HG02870 (cell line): ENCODE results near the gene S1PR4.
"Not testable (repeated sequence)": the region's sequence is repeated elsewhere in the genome, so short reads cannot be mapped to it uniquely, and the experiment has no call there.

ENCODE experiments used
- ATAC-seq: cut with Tn5 transposase; IDR thresholded peaks from one replicate; pipeline ENCODE4 v1.9.1; 2021; ENCODE audit warnings: mild to moderate bottlenecking, moderate library complexity; ENCODE audit not compliant: unreplicated experiment

Gene S1PR4

GRCh38 chr19:3210347-3211017 lies 31.9 kb downstream of the S1PR4 start:
- no peak for ATAC-seq

GRCh38 chr19:3211191-3211590 lies 32.6 kb downstream of the S1PR4 start:
- ATAC-seq: no peak

GRCh38 chr19:3213159-3213558 lies 34.6 kb downstream of the S1PR4 start:
- no peak for ATAC-seq

GRCh38 chr19:3216874-3217273 lies 38.3 kb downstream of the S1PR4 start:
- no peak for ATAC-seq

DNA sequence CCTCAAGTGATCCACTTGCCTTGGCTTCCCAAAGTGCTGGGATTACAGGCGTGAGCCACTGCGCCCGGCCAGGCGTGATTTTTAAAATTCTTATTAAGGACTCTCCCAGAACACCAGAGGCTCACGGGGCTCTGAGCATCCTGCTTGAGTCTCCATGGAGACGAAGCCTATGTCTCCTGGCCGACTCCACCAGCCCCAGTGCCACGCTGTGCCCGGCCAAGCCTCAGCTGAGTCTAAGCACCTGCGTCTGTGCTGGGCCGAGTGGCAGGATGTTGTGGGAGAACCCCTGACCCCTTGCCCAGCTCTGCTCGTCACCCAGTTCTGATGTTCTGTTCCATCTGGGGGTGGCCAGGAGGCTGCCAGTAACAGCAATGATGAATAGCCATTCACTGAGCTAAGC lies 42.0 kb downstream of the S1PR4 start:
- no peak for ATAC-seq

DNA sequence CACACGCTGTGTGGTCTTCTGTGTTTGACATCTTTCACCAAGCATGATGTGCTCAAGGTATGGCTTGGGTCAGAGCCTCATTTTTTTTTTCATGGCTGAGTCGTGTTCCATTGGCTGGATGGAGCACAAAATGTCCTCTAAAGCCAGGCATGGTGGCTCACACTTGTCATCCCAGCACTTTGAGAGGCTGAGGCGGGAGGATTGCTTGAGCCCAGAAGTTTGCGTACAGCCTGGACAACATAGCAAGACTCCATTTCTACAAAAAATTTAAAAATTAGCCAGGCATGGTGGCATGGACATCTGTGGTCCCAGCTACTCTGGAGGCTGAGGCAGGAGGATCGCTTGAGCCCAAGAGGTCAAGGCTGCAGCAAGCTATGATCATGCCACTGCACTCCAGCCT lies 43.0 kb downstream of the S1PR4 start:
- not testable (repeated sequence) for ATAC-seq

DNA sequence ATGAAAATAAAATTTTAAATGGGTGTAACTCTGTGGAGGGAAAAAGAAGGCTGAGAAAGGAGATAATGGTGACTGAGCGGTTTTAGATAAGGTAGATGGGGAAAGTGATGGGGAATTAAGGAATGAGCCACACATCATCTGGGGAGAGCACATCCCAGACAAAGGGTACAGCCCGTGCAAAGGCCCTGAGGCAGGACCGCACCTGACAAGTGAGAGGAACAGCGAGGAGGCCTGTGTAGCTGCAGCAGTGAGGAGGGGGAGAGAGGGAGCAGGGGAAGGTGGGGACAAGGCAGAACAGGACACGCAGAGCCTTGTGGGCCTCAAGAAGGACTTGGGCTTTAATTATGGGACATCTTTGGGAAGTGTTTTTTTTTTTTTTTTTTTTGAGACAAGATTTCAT lies 44.1 kb downstream of the S1PR4 start:
- ATAC-seq: no peak

- no peak for ATAC-seq
Observed at GRCh38 chr19:3224346-3225168, 46.0 kb downstream of the S1PR4 start, which contains the start of gene CELF5. CELF5 (plus strand) TSS chr19:3224661; CDS start chr19:3224740, 79 bp downstream.

- no peak for ATAC-seq
Observed at GRCh38 chr19:3225169-3225485, 46.6 kb downstream of the S1PR4 start.

- ATAC-seq: no peak
Observed at GRCh38 chr19:3225677-3226093, 47.1 kb downstream of the S1PR4 start.

GRCh38 chr19:3227054-3227626 lies 48.6 kb downstream of the S1PR4 start:
- no peak for ATAC-seq

- no peak for ATAC-seq
Observed at GRCh38 chr19:3229346-3229743, 50.8 kb downstream of the S1PR4 start.
